ENCODE data around the gene CCDC18.
A peak's percentile ranks its signal among the peaks of the same experiment; 100 is the strongest.

The CCDC18 gene, protein sequence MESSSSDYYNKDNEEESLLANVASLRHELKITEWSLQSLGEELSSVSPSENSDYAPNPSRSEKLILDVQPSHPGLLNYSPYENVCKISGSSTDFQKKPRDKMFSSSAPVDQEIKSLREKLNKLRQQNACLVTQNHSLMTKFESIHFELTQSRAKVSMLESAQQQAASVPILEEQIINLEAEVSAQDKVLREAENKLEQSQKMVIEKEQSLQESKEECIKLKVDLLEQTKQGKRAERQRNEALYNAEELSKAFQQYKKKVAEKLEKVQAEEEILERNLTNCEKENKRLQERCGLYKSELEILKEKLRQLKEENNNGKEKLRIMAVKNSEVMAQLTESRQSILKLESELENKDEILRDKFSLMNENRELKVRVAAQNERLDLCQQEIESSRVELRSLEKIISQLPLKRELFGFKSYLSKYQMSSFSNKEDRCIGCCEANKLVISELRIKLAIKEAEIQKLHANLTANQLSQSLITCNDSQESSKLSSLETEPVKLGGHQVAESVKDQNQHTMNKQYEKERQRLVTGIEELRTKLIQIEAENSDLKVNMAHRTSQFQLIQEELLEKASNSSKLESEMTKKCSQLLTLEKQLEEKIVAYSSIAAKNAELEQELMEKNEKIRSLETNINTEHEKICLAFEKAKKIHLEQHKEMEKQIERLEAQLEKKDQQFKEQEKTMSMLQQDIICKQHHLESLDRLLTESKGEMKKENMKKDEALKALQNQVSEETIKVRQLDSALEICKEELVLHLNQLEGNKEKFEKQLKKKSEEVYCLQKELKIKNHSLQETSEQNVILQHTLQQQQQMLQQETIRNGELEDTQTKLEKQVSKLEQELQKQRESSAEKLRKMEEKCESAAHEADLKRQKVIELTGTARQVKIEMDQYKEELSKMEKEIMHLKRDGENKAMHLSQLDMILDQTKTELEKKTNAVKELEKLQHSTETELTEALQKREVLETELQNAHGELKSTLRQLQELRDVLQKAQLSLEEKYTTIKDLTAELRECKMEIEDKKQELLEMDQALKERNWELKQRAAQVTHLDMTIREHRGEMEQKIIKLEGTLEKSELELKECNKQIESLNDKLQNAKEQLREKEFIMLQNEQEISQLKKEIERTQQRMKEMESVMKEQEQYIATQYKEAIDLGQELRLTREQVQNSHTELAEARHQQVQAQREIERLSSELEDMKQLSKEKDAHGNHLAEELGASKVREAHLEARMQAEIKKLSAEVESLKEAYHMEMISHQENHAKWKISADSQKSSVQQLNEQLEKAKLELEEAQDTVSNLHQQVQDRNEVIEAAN (N-terminal part only)

DNA sequence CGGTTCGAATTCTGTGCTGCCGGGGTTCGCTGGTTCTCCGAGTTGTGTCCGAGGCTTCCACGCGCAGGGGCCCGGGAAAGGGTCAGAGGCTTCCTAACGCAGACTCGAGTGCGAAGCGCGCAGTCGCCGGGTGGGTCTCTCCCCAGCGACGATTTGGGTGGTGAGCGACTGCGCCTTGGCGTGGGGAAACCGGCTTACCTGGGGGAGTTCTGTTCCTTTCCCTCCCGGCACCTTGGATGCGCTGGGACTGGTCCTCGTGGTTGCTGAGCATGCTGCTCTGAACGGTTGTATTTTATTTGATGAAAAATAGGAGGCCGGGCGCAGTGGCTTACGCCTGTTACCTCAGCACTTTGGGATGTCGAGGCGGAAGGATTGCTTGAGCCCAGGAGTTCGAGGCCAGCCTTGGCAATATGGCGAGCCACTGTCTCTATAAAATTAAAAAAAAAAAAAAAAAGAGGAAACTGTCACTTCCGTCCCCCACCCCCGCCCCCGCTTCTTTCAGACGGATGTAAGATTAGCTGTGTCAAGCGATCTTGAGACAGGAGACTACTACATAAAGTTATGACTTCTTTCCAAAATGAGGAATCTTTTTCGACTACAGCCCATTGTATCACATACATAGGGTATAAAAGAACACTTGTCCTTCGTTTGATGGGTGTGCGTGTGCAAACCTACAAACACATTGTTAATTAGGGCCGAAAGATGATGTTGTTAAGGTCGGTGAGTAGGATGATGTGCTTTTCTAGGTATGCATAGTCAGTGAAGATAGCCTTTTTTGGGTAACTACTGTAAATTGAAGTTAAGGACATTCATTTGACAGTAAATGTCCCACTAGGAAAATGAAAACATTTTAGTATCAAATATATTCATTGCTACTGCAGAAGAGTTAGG, at the start of gene CCDC18:
CCDC18 (plus strand) TSS at position 2 of the 891 bp plus-strand sequence. CDS start 2,638 bp downstream, outside the sequence.
- Histone ChIP-seq H3K4me3 (peak within 1 kb of the TSS; percentile 90), H3K9ac (peak within 1 kb of the TSS; percentile 90), H3K27ac (peak within 1 kb of the TSS; percentile 89), H3K4me1 (peaks cover 34% of the 10 kb centered on the region), H3K36me3 (peaks cover 12% of the 10 kb centered on the region), H3K4me2 (peak within 1 kb of the TSS; percentile 86), H4K20me1 (peaks cover 36% of the 10 kb centered on the region), H3K9me3 (no peaks in the 10 kb centered on the region), H3K27me3 (no peaks in the 10 kb centered on the region)
- TF ChIP-seq Cebpa-rat (IDR thresholded peaks at IDR 0.05): no peak

DNA sequence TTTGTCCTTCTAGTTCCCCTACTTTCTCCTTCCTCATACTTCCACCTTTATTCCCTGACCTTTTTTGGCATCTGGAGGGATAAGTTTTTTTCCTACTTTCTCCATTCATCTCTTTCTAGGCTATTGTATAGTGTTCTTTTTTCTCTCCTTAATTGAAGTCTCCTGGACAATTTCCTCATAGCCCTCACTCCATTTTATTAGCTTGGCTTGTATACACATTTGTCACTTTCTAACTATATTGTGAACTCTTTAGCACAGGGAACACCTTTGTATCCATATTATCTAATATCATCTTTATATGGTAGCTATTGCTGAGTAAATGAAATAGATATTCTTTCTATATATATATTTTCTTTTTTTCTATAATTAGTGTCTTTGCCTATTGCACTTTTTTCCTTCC, 47.9 kb upstream of the CCDC18 start:
- TF ChIP-seq Cebpa-rat (IDR thresholded peaks at IDR 0.05): no peak
- H3K27ac ChIP-seq: no peak overlapping the region
- H3K4me2 ChIP-seq: no peak overlapping the region
- H3K36me3 ChIP-seq: peaks cover 97% of the 10 kb centered on the region
- no peak overlapping the region for H3K4me3 ChIP-seq
- no peaks in the 10 kb centered on the region for H3K27me3 ChIP-seq
- H3K4me1 ChIP-seq: no peaks in the 10 kb centered on the region
- H3K9me3 ChIP-seq: no peaks in the 10 kb centered on the region
- H4K20me1 ChIP-seq: peaks cover 45% of the 10 kb centered on the region
- no peak overlapping the region for H3K9ac ChIP-seq

DNA sequence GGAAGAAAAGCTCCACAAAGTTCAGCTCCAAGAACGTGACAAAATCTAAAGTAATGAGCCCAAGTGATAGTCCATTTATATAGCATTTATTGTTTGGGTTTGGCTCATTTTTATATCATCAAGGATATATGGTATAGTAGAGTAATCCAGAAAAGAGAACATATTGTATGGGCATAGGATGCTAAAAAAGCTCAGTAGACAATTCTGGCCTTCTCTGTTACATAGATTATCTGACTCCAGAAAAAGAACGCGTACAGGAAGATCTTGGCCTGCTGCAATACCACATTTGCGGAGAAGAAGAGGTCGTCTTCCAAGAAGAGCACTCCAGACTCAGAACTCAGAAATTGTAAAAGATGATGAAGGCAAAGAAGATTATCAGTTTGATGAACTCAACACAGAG, 44.1 kb upstream of the CCDC18 start:
- Histone ChIP-seq H3K4me1 (no peaks in the 10 kb centered on the region), H3K36me3 (peaks cover 96% of the 10 kb centered on the region), H3K9me3 (no peaks in the 10 kb centered on the region), H3K27me3 (no peaks in the 10 kb centered on the region), H4K20me1 (peaks cover 62% of the 10 kb centered on the region), H3K27ac (no peak overlapping the region), H3K9ac (no peak overlapping the region), H3K4me2 (no peak overlapping the region), H3K4me3 (no peak overlapping the region)
- no peak for TF ChIP-seq Cebpa-rat (IDR thresholded peaks at IDR 0.05)

DNA sequence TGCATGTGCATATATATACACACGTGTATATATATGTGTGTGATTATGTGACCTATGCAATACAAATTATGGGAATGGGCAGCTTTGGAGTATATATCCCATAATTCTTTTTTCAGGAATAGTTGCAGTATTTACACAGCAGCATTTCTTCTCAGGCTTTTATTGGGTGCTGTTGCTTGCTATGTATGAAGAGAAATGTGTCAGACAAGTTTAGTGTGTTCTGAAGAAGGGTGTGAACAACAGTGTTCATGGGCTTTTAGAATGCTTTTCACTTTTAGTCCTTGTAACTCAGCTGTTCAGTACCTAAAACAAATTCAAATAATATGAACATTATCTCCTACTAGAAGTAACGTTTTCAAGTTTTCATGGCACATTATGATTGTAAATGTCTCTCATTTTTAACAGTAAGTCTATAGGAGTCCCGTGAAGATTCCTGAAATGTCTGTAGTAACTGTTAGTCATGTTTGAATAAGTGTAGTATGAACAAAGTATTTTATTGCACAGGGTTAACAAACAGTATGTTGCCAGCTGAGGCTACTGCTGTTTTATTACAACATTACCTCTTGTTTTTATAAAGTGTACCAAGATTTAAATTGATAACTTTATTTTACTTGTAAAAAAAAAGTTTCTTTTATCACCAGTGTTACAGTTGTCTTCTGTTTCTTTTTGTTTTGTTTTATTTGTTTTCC, 42.8 kb upstream of the CCDC18 start:
- Histone ChIP-seq H3K36me3 (peaks cover 90% of the 10 kb centered on the region), H3K9ac (no peak overlapping the region), H3K4me2 (no peak overlapping the region), H3K4me3 (no peak overlapping the region), H4K20me1 (peaks cover 59% of the 10 kb centered on the region), H3K27me3 (no peaks in the 10 kb centered on the region), H3K27ac (no peak overlapping the region), H3K9me3 (no peaks in the 10 kb centered on the region), H3K4me1 (no peaks in the 10 kb centered on the region)
- no peak for TF ChIP-seq Cebpa-rat (IDR thresholded peaks at IDR 0.05)

DNA sequence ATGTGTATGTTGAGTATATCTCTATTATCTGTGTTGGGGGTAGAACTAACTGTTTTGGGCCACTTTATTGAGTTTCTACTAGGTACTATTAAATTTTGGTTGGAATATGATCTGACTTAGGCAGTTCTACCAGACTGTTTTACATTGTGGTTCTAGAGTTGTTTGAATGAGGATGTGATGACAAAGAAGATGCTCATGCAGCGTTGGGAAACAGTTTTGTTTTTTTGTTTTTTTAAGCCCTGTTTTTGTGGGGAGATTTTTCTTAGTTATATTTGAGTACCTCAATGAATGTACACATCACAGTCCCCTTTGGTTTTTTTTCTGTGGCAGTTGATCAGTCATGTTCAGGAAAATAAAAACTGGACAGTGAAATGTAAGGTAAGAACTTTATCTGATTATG, 40.4 kb upstream of the CCDC18 start:
- H3K9ac ChIP-seq: no peak overlapping the region
- no peaks in the 10 kb centered on the region for H3K27me3 ChIP-seq
- no peak overlapping the region for H3K27ac ChIP-seq
- no peak overlapping the region for H3K4me2 ChIP-seq
- TF ChIP-seq Cebpa-rat (IDR thresholded peaks at IDR 0.05): no peak
- H3K9me3 ChIP-seq: no peaks in the 10 kb centered on the region
- no peak overlapping the region for H3K4me3 ChIP-seq
- peaks cover 52% of the 10 kb centered on the region for H4K20me1 ChIP-seq
- peaks cover 84% of the 10 kb centered on the region for H3K36me3 ChIP-seq
- H3K4me1 ChIP-seq: no peaks in the 10 kb centered on the region

DNA sequence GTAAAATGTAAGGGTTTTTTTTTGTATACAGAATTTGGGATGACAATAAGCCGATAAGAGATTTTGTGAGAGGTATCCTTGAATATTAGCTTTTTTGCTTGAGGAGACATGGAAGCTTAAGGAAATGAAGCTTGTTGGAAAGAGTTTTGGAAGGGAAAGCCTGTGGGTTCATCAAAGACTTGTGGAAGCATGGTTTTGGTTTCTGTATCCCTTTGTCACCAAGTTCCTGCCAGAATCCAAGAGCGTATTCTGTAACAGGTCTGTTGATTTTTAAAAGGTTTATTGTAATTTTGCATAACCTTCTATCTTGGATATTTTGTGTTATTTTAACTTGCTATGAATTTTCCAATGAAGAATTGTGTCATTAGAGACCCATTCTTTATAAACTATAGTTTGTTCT, 38.4 kb upstream of the CCDC18 start:
- no peak overlapping the region for H3K4me3 ChIP-seq
- no peak overlapping the region for H3K27ac ChIP-seq
- peaks cover 65% of the 10 kb centered on the region for H3K36me3 ChIP-seq
- H4K20me1 ChIP-seq: peaks cover 34% of the 10 kb centered on the region
- no peak overlapping the region for H3K9ac ChIP-seq
- no peaks in the 10 kb centered on the region for H3K4me1 ChIP-seq
- TF ChIP-seq Cebpa-rat (IDR thresholded peaks at IDR 0.05): no peak
- no peak overlapping the region for H3K4me2 ChIP-seq
- H3K9me3 ChIP-seq: no peaks in the 10 kb centered on the region
- no peaks in the 10 kb centered on the region for H3K27me3 ChIP-seq

DNA sequence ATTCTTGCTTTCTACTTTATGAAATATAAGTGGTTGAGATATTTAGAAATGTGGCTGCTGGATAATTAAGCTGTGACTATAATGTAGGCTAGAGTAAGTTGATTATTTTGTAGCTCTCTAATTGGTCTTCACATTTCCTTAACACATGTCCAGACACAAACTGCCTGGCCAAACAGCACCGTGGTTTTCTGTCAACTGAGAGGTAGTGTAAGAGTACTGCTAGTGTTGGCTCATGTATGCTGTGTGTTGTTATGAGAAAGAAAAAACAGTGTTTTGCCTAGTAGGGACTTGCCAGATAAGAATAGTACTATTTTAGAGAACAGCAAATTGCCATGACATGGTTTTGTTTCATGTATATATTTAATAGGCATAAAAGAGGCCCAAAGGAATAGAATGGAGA, 37.4 kb upstream of the CCDC18 start:
- H3K4me3 ChIP-seq: no peak overlapping the region
- H3K36me3 ChIP-seq: peaks cover 64% of the 10 kb centered on the region
- H3K27me3 ChIP-seq: no peaks in the 10 kb centered on the region
- no peak for TF ChIP-seq Cebpa-rat (IDR thresholded peaks at IDR 0.05)
- no peaks in the 10 kb centered on the region for H3K9me3 ChIP-seq
- H3K4me1 ChIP-seq: no peaks in the 10 kb centered on the region
- peaks cover 43% of the 10 kb centered on the region for H4K20me1 ChIP-seq
- H3K27ac ChIP-seq: no peak overlapping the region
- no peak overlapping the region for H3K4me2 ChIP-seq
- H3K9ac ChIP-seq: no peak overlapping the region

DNA sequence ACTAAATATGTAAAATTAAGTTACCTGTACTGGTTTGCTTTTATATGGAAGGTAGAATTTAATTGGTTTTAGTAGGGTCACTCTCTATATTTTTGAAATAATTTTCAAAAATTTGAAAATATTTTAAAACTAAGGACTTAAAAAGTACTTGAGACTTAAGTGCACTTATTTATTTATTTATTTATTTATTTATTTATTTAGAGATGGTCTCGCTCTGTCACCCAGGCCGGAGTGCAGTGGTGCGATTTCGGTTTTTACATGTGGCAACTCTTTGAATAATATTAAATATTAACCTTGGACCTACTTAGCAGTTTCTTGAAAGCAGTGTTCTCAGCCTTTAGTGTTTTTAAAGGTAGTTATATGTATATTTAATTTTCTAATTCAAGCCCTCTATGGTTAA, 36.8 kb upstream of the CCDC18 start:
- Histone ChIP-seq H3K36me3 (peaks cover 65% of the 10 kb centered on the region), H3K4me1 (no peaks in the 10 kb centered on the region), H3K9me3 (no peaks in the 10 kb centered on the region), H3K4me3 (no peak overlapping the region), H3K27me3 (no peaks in the 10 kb centered on the region), H4K20me1 (peaks cover 50% of the 10 kb centered on the region), H3K9ac (no peak overlapping the region), H3K4me2 (no peak overlapping the region), H3K27ac (no peak overlapping the region)
- no peak for TF ChIP-seq Cebpa-rat (IDR thresholded peaks at IDR 0.05)

All from BLaER1 (cell line).